Body of pancreas (tissue), 4 donors: ENCODE data around the gene SIT1.

Source experiments
- POLR2A ChIP-seq, 3 donors: fragments of 450-650 bp; IDR thresholded peaks; one replicate each; pipeline ENCODE4 v1.6.1; 2016; ENCODE audit warnings: antibody characterized with exemption in 3 of 3, mild to moderate bottlenecking in 2 of 3
- TF ChIP-seq, protein P1 (sequence below), 7 experiments: fragments of 450-650 bp in 4 of 7; fragments of 200-600 bp in 3 of 7; sonication (generic) in 3 of 7; IDR thresholded peaks; one replicate each; pipeline ENCODE4 v1.5.1; 2016 to 2019; ENCODE audit warnings: antibody characterized with exemption in 7 of 7

DNA sequence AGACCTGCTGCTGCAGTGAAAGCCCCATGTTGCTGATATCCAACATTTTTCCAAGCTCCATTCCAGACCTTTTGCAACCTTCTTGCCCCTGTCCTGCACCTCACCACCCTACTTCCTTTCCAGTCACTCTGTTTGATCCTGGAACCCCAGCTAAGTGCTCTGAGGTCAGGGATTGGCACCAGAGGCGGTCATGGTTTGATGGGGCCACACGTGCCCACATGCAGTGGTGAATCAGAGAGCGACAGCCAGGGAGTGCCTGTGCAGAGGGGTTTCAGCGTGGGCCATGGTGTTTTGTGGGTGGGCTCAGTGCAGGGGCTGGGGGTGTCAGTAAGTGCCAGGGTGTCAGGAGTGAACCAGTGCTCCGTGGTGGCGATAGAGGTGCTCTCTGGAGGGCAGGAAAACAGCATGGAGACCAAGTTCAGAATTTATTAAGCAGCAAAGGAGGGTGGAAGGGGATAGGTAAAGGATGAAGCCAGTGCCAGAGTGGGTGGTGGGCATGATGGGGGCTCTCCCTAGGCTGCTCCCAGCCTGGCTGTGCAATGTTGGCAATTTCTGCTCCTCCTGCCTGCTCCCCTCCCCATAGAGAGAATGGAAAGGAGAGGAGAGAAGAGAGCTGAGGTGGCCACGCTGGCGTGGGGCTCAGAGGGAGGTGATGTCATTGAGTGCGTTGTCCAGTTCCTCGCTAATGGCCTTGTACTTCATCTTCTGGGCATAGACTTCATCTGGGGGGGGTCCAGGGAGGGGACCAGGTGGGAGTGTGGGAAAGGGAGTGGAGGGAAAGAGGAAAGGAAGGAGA is 32.0 kb upstream of the SIT1 start:
- no peak for TF ChIP-seq POLR2A (IDR thresholded peaks at IDR 0.05)
- TF ChIP-seq, protein P1, sequence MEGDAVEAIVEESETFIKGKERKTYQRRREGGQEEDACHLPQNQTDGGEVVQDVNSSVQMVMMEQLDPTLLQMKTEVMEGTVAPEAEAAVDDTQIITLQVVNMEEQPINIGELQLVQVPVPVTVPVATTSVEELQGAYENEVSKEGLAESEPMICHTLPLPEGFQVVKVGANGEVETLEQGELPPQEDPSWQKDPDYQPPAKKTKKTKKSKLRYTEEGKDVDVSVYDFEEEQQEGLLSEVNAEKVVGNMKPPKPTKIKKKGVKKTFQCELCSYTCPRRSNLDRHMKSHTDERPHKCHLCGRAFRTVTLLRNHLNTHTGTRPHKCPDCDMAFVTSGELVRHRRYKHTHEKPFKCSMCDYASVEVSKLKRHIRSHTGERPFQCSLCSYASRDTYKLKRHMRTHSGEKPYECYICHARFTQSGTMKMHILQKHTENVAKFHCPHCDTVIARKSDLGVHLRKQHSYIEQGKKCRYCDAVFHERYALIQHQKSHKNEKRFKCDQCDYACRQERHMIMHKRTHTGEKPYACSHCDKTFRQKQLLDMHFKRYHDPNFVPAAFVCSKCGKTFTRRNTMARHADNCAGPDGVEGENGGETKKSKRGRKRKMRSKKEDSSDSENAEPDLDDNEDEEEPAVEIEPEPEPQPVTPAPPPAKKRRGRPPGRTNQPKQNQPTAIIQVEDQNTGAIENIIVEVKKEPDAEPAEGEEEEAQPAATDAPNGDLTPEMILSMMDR (IDR thresholded peaks at IDR 0.05): no peak
